ENCODE data around the gene FGF12. TPM values are rescaled to one million over a fixed set of nuclear protein-coding genes. Genes with fewer than 3 reads are reported as not detected.

The FGF12 gene
- total RNA-seq, 1 donor from 2014 or later = 3.9 TPM

- Histone ChIP-seq H3K4me1 (no peaks in the 10 kb centered on the region), H3K36me3 (no peaks in the 10 kb centered on the region), H3K27ac (no peak overlapping the region), H3K4me3 (no peak overlapping the region), H3K27me3 (ENCODE audit: low read depth) (no peaks in the 10 kb centered on the region), H3K9me3 (no peaks in the 10 kb centered on the region)
- DNase-seq (no peak), ATAC-seq (no peak)
- intact Hi-C loops (cut with DNase I) = no loop called here
- TF ChIP-seq CTCF (IDR thresholded peaks at IDR 0.05) = no peak
Observed at GRCh38 chr3:192620275-192620674, 107.1 kb downstream of the FGF12 start.

- Histone ChIP-seq H3K4me3 (no peak overlapping the region), H3K27me3 (ENCODE audit: low read depth) (no peaks in the 10 kb centered on the region), H3K27ac (no peak overlapping the region), H3K9me3 (no peaks in the 10 kb centered on the region), H3K36me3 (no peaks in the 10 kb centered on the region), H3K4me1 (no peaks in the 10 kb centered on the region)
- ATAC-seq (no peak), DNase-seq (no peak)
- no peak for TF ChIP-seq CTCF (IDR thresholded peaks at IDR 0.05)
- intact Hi-C loops (cut with DNase I) = no loop called here
Observed at GRCh38 chr3:192611411-192611810, 115.9 kb downstream of the FGF12 start.

GRCh38 chr3:192608726-192609600 is 118.4 kb downstream of the FGF12 start:
- Histone ChIP-seq H3K4me1 (no peaks in the 10 kb centered on the region), H3K4me3 (no peak overlapping the region), H3K9me3 (peaks cover 5% of the 10 kb centered on the region), H3K36me3 (no peaks in the 10 kb centered on the region), H3K27me3 (ENCODE audit: low read depth) (no peaks in the 10 kb centered on the region), H3K27ac (no peak overlapping the region)
- intact Hi-C loops (cut with DNase I) = no loop called here
- DNase-seq (no peak), ATAC-seq (no peak)
- no peak for TF ChIP-seq CTCF (IDR thresholded peaks at IDR 0.05)

- no peaks in the 10 kb centered on the region for H3K27me3 ChIP-seq (ENCODE audit: low read depth)
- H3K27ac ChIP-seq = no peak overlapping the region
- no peaks in the 10 kb centered on the region for H3K4me1 ChIP-seq
- no peak overlapping the region for H3K4me3 ChIP-seq
- H3K9me3 ChIP-seq = peaks cover 14% of the 10 kb centered on the region
- TF ChIP-seq CTCF (IDR thresholded peaks at IDR 0.05) = no peak
- DNase-seq = no peak
- H3K36me3 ChIP-seq = no peaks in the 10 kb centered on the region
- ATAC-seq = no peak
- intact Hi-C loops (cut with DNase I) = no loop called here
Observed at GRCh38 chr3:192607798-192608197, 119.5 kb downstream of the FGF12 start.

- Histone ChIP-seq H3K36me3 (no peaks in the 10 kb centered on the region), H3K9me3 (peaks cover under 1% of the 10 kb centered on the region), H3K27ac (no peak overlapping the region), H3K4me1 (no peaks in the 10 kb centered on the region), H3K27me3 (ENCODE audit: low read depth) (no peaks in the 10 kb centered on the region), H3K4me3 (no peak overlapping the region)
- intact Hi-C loops (cut with DNase I) = no loop called here
- DNase-seq = no peak
- TF ChIP-seq CTCF (IDR thresholded peaks at IDR 0.05) = no peak
- ATAC-seq = no peak
Observed at GRCh38 chr3:192597913-192598312, 129.4 kb downstream of the FGF12 start.
